ENCODE measurements around the gene ALK.

ALK gene

DNA sequence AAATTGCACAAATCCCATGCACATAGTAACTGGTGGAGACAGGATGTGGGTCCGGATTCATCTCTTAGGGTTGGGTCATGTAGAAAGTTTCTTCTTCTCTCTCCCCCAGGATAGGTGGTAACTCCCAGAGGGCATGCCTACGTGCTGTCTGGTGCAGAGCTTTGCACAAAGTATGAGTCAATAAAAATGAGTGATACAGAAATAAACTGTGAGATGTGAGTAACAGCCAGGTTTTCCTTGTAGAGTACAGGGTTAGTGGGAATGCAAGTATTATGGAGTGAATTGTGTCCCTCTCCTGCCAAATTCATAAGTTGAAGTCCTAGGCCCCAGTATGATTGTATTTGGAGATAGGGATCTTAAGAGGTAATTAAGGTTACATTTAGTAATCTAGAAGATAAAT lies 289.4 kb downstream of the ALK start:
- no peak for DNase-seq
- H4K20me1 ChIP-seq (ENCODE audit: insufficient read depth, low read length): no peaks in the 10 kb centered on the region
- no peak overlapping the region for H3K4me3 ChIP-seq (ENCODE audit: low read depth in 1 of 2, low read length in 2 of 2)
- no peaks in the 10 kb centered on the region for H3K79me2 ChIP-seq (ENCODE audit: insufficient read depth, low read length)
- ATAC-seq (ENCODE audit: insufficient read depth, low read depth): no peak
- TF ChIP-seq EZH2 (IDR thresholded peaks at IDR 0.05; ENCODE audit: borderline replicate concordance, low read depth, low read length, severe bottlenecking): no peak
- TF ChIP-seq, protein P1, sequence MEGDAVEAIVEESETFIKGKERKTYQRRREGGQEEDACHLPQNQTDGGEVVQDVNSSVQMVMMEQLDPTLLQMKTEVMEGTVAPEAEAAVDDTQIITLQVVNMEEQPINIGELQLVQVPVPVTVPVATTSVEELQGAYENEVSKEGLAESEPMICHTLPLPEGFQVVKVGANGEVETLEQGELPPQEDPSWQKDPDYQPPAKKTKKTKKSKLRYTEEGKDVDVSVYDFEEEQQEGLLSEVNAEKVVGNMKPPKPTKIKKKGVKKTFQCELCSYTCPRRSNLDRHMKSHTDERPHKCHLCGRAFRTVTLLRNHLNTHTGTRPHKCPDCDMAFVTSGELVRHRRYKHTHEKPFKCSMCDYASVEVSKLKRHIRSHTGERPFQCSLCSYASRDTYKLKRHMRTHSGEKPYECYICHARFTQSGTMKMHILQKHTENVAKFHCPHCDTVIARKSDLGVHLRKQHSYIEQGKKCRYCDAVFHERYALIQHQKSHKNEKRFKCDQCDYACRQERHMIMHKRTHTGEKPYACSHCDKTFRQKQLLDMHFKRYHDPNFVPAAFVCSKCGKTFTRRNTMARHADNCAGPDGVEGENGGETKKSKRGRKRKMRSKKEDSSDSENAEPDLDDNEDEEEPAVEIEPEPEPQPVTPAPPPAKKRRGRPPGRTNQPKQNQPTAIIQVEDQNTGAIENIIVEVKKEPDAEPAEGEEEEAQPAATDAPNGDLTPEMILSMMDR (IDR thresholded peaks at IDR 0.05; ENCODE audit: borderline replicate concordance, extremely low read depth, low read length, poor library complexity, severe bottlenecking): no peak
- no peak overlapping the region for H2AFZ ChIP-seq (ENCODE audit: low read depth, low read length)
- H3K36me3 ChIP-seq (ENCODE audit: insufficient read depth, low read length): no peaks in the 10 kb centered on the region
- no peak overlapping the region for H3K4me2 ChIP-seq (ENCODE audit: insufficient read depth, low read length)
- H3K4me1 ChIP-seq (ENCODE audit: insufficient read depth, low read length): no peaks in the 10 kb centered on the region
- H3K27ac ChIP-seq (ENCODE audit: low read length): no peak overlapping the region
- no peaks in the 10 kb centered on the region for H3K9me3 ChIP-seq (ENCODE audit: insufficient read depth, low read length, severe bottlenecking)
- peaks cover 4% of the 10 kb centered on the region for H3K27me3 ChIP-seq (ENCODE audit: insufficient read depth, low read length, poor library complexity)
- H3K9ac ChIP-seq (ENCODE audit: low read depth, low read length): no peak overlapping the region

DNA sequence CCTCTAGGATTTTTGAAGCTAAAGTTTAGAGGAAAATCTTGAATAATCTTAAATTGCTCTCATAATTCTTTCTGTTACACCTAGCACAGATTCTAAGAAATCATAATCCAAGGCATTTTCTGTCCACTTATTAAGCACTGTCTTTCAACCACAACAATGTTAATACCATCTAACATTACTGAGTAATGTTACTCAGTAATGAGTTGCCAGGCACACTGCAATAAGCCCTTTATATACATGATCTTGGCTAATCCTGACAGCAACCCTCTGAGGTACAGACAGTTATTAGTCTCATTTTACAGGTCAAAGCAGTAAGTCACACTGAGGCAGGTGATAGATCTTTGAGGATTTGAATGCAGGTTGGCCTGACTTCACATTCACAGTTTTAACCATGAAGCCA lies 291.9 kb downstream of the ALK start:
- no peak overlapping the region for H3K4me3 ChIP-seq (ENCODE audit: low read depth in 1 of 2, low read length in 2 of 2)
- DNase-seq (no peak), ATAC-seq (ENCODE audit: insufficient read depth, low read depth) (no peak)
- no peak overlapping the region for H2AFZ ChIP-seq (ENCODE audit: low read depth, low read length)
- no peak for TF ChIP-seq EZH2 (IDR thresholded peaks at IDR 0.05; ENCODE audit: borderline replicate concordance, low read depth, low read length, severe bottlenecking)
- TF ChIP-seq, protein P1 (IDR thresholded peaks at IDR 0.05; ENCODE audit: borderline replicate concordance, extremely low read depth, low read length, poor library complexity, severe bottlenecking): no peak
- H3K27ac ChIP-seq (ENCODE audit: low read length): no peak overlapping the region
- no peaks in the 10 kb centered on the region for H4K20me1 ChIP-seq (ENCODE audit: insufficient read depth, low read length)
- H3K79me2 ChIP-seq (ENCODE audit: insufficient read depth, low read length): no peaks in the 10 kb centered on the region
- H3K9ac ChIP-seq (ENCODE audit: low read depth, low read length): no peak overlapping the region
- H3K27me3 ChIP-seq (ENCODE audit: insufficient read depth, low read length, poor library complexity): peaks cover 4% of the 10 kb centered on the region
- H3K4me1 ChIP-seq (ENCODE audit: insufficient read depth, low read length): no peaks in the 10 kb centered on the region
- no peaks in the 10 kb centered on the region for H3K36me3 ChIP-seq (ENCODE audit: insufficient read depth, low read length)
- no peak overlapping the region for H3K4me2 ChIP-seq (ENCODE audit: insufficient read depth, low read length)
- no peaks in the 10 kb centered on the region for H3K9me3 ChIP-seq (ENCODE audit: insufficient read depth, low read length, severe bottlenecking)

DNA sequence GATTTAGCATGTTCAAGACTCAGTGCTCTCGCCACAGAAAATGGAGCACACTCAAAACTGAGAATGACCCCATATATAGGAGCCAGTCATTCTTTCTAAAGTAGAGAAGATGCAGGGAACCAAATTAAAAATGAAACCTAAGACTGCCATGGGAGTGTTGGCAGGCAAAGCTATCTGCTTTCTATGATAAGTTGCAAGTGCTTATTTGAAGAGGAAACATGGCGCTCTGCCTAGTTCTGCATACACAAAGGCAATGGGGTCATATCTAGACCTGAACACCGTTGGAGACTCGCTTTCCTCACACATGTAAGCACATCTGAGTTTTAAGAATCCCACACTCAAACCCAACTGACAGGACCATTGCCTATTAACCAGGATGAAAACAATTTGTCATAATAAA lies 292.5 kb downstream of the ALK start:
- no peak overlapping the region for H3K4me2 ChIP-seq (ENCODE audit: insufficient read depth, low read length)
- H2AFZ ChIP-seq (ENCODE audit: low read depth, low read length): no peak overlapping the region
- H3K4me1 ChIP-seq (ENCODE audit: insufficient read depth, low read length): no peaks in the 10 kb centered on the region
- peaks cover 4% of the 10 kb centered on the region for H3K27me3 ChIP-seq (ENCODE audit: insufficient read depth, low read length, poor library complexity)
- H3K27ac ChIP-seq (ENCODE audit: low read length): no peak overlapping the region
- TF ChIP-seq EZH2 (IDR thresholded peaks at IDR 0.05; ENCODE audit: borderline replicate concordance, low read depth, low read length, severe bottlenecking): no peak
- TF ChIP-seq, protein P1 (IDR thresholded peaks at IDR 0.05; ENCODE audit: borderline replicate concordance, extremely low read depth, low read length, poor library complexity, severe bottlenecking): no peak
- no peaks in the 10 kb centered on the region for H3K79me2 ChIP-seq (ENCODE audit: insufficient read depth, low read length)
- ATAC-seq (ENCODE audit: insufficient read depth, low read depth): no peak
- no peaks in the 10 kb centered on the region for H3K36me3 ChIP-seq (ENCODE audit: insufficient read depth, low read length)
- no peak overlapping the region for H3K4me3 ChIP-seq (ENCODE audit: low read depth in 1 of 2, low read length in 2 of 2)
- no peaks in the 10 kb centered on the region for H4K20me1 ChIP-seq (ENCODE audit: insufficient read depth, low read length)
- no peak for DNase-seq
- H3K9me3 ChIP-seq (ENCODE audit: insufficient read depth, low read length, severe bottlenecking): no peaks in the 10 kb centered on the region
- no peak overlapping the region for H3K9ac ChIP-seq (ENCODE audit: low read depth, low read length)

Measured in DND-41 (cell line).